K562 (cell line): ENCODE data around the gene NKD1. TPM values are rescaled to one million over a fixed set of nuclear protein-coding genes. Genes with fewer than 3 reads are reported as not detected.

ENCODE experiments used
- ATAC-seq: fragments of 200-7000 bp; cut with Tn5 transposase; 3 replicates; pipeline ENCODE4 v1.9.1; 2020; ENCODE audit warnings: moderate library complexity
- BruUV-seq: library from RNA; stranded (reverse); fragments of 400-500 nt; replicated peaks from 2 replicates; lab custom pipeline; 2021; lab: Mats Ljungman, UMichigan
- CTCF ChIA-PET: fragments of 300-600 bp; formaldehyde crosslinking; extraction: SDS; loops from one replicate; lab custom pipeline; 2021; ENCODE audit warnings: low intra/inter-chr PET ratio; lab: Yijun Ruan, JAX
- POLR2A ChIA-PET: fragments of 300-600, 350-650 bp; sonication (Branson Sonifier 250); formaldehyde crosslinking; extraction: SDS; loops from one replicate; lab custom pipeline; 2021; ENCODE audit warnings: antibody characterized with exemption, inconsistent platforms; lab: Yijun Ruan, JAX
- DNase-seq, 4 experiments: peaks; one replicate each; pipeline versions ENCODE4 v3.0.0 to v3.0.0-alpha.2; 2011 to 2018; ENCODE audit warnings: low spot score in 3 of 4, mixed read lengths in 3 of 4; ENCODE audit errors: extremely low read depth in 1 of 4
- FAIRE-seq: peaks from 2 replicates; lab custom pipeline; 2011; peaks lifted over from hg19 to GRCh38; lab: Jason Lieb, UNC
- H2AFZ ChIP-seq: 2 replicates; pipeline ENCODE4 v1.6.0; 2011; ENCODE audit warnings: low read depth, low read length, control low read depth, inconsistent platforms
- H3K27ac ChIP-seq: fragments of 200-600 bp; 3 replicates; pipeline ENCODE4 v1.8.0; 2011; ENCODE audit warnings: low read depth, mild to moderate bottlenecking, control low read depth, inconsistent platforms, low read length, moderate library complexity, mixed read lengths; ENCODE audit errors: extremely low read depth
- H3K27me3 ChIP-seq, 2 experiments: fragments of 300-600 bp in 1 of 2; 2 replicates in 1 of 2; 3 replicates in 1 of 2; pipeline versions ENCODE4 v1.6.0 to v1.8.0; 2011; ENCODE audit warnings: inconsistent platforms in 2 of 2, low read length in 2 of 2, mild to moderate bottlenecking in 1 of 2, mixed read lengths in 1 of 2, moderate library complexity in 1 of 2; ENCODE audit not compliant: control insufficient read depth in 2 of 2, insufficient read depth in 2 of 2
- H3K36me3 ChIP-seq: fragments of 300-600 bp; 3 replicates; pipeline ENCODE4 v1.8.0; 2011; ENCODE audit warnings: mild to moderate bottlenecking, low read length, inconsistent platforms; ENCODE audit not compliant: control insufficient read depth, insufficient read depth
- H3K4me1 ChIP-seq, 2 experiments: fragments of 200-600 bp in 1 of 2; replicated peaks in 1 of 2; 2 replicates in 1 of 2; 3 replicates in 1 of 2; pipeline versions ENCODE4 v1.5.1 to v1.8.0; 2011; ENCODE audit warnings: inconsistent platforms in 2 of 2, low read length in 2 of 2, mild to moderate bottlenecking in 1 of 2, mixed read lengths in 1 of 2, moderate library complexity in 1 of 2; ENCODE audit not compliant: control insufficient read depth in 2 of 2, insufficient read depth in 2 of 2
- H3K4me2 ChIP-seq: 2 replicates; pipeline ENCODE4 v1.6.1; 2011; ENCODE audit warnings: low read length, control low read depth, inconsistent platforms, mixed read lengths; ENCODE audit not compliant: insufficient read depth
- H3K4me3 ChIP-seq: fragments of 200-600 bp; sonication (generic), shearing (Covaris generic); 2 replicates; pipeline ENCODE4 v1.5.1; 2016; ENCODE audit warnings: control low read depth, inconsistent platforms
- H3K79me2 ChIP-seq: fragments of 200-600 bp; 3 replicates; pipeline ENCODE4 v1.8.0; 2011; ENCODE audit warnings: low read length, inconsistent platforms; ENCODE audit not compliant: control insufficient read depth, insufficient read depth
- H3K9ac ChIP-seq, 2 experiments: 2 replicates each; pipeline versions ENCODE4 v1.6.0 to v1.6.1; 2011; ENCODE audit warnings: low read depth in 2 of 2, low read length in 2 of 2, control low read depth in 1 of 2, inconsistent platforms in 1 of 2, mild to moderate bottlenecking in 1 of 2, mixed read lengths in 1 of 2; ENCODE audit not compliant: insufficient read depth in 1 of 2
- H3K9me1 ChIP-seq: one replicate; pipeline ENCODE4 v1.6.0; 2011; ENCODE audit warnings: inconsistent platforms, mild to moderate bottlenecking, low read length, moderate library complexity; ENCODE audit not compliant: control insufficient read depth, insufficient read depth
- H3K9me3 ChIP-seq: replicated peaks from 2 replicates; pipeline ENCODE4 v1.5.1; 2011; ENCODE audit warnings: low read depth, low read length, inconsistent platforms; ENCODE audit not compliant: control insufficient read depth, insufficient read depth
- H4K20me1 ChIP-seq: replicated peaks from 2 replicates; pipeline ENCODE4 v1.6.1; 2011; ENCODE audit warnings: low read length, inconsistent platforms, mixed read lengths; ENCODE audit not compliant: control insufficient read depth, insufficient read depth
- POLR2G ChIP-seq: fragments of 200-400 bp; formaldehyde crosslinking; IDR thresholded peaks from 2 replicates; pipeline ENCODE4 v1.6.1; 2017; ENCODE audit warnings: low read depth, mild to moderate bottlenecking, antibody characterized with exemption, low read length, moderate library complexity
- SRSF9 ChIP-seq: fragments of 200-400 bp; formaldehyde crosslinking; IDR thresholded peaks from 2 replicates; pipeline ENCODE4 v1.6.1; 2017; ENCODE audit warnings: low read depth, low read length, borderline replicate concordance
- ZNF212 ChIP-seq: fragments of 450-650 bp; formaldehyde crosslinking; IDR thresholded peaks from 2 replicates; pipeline ENCODE4 v1.4.0; 2020; ENCODE audit warnings: mild to moderate bottlenecking
- ZNF384 ChIP-seq: IDR thresholded peaks from 2 replicates; pipeline ENCODE4 v1.6.1; 2012; ENCODE audit warnings: low read depth, low read length, improper control_type of control experiment
- ZSCAN32 ChIP-seq: fragments of 450-650 bp; formaldehyde crosslinking; IDR thresholded peaks from 2 replicates; pipeline ENCODE4 v1.4.0; 2020; ENCODE audit warnings: mild to moderate bottlenecking, moderate library complexity
- WGBS: fragments of 100-300 bp; shearing (Covaris generic); methylation state at CpG from one replicate; pipeline ENCODE4 v1.1.6; 2016; ENCODE audit warnings: low coverage, mixed read lengths; ENCODE audit not compliant: insufficient coverage; ENCODE audit errors: missing lambda C conversion rate; 5-methylcytosine and 5-hydroxymethylcytosine counted together
- in situ Hi-C: fragments of 300-500 bp; cut with MboI; formaldehyde crosslinking; loops from 4 replicates; pipeline ENCODE4 v1.15.0; 2018; ENCODE audit warnings: inconsistent platforms, mixed read lengths
- intact Hi-C: fragments of 100-400 bp; cut with micrococcal nuclease; formaldehyde crosslinking; loops from 2 replicates; pipeline ENCODE4 v1.14.2; 2022
- polyA plus RNA-seq, 8 experiments: library from polyadenylated mRNA; depleted of rRNA in 4 of 8; stranded (reverse) in 5 of 8; unstranded in 3 of 8; fragments of >200 nt; fragmentation: Nextera tagmentation in 2 of 8; fragmentation: Illumina TruSeq in 1 of 8; extraction: Ambion mirVana in 2 of 8; extraction: Trizol in 1 of 8; gene quantifications; 2 replicates each; pipeline versions ENCODE4 v1.2.1 to v1.2.3, GENCODE V29; 2011 to 2014; ENCODE audit warnings: inconsistent platforms in 1 of 8, missing spikeins in 1 of 8
- total RNA-seq, 7 experiments: library from RNA; depleted of rRNA in 6 of 7; stranded (reverse); fragments of >200 nt in 6 of 7; fragmentation: Illumina TruSeq in 2 of 7; extraction: Trizol in 2 of 7; gene quantifications; 2 replicates each; pipeline versions ENCODE4 v1.2.1 to v1.2.3, GENCODE V29; 2011 to 2021; ENCODE audit warnings: low replicate concordance in 1 of 7
- TF ChIP-seq, protein P1 (sequence below), 2 experiments: fragments of 450-650 bp; IDR thresholded peaks; 2 replicates each; pipeline ENCODE4 v1.6.1; 2016
- TF ChIP-seq, protein P2 (sequence below): fragments of 250-450 bp; sonication (Bioruptor Pico); IDR thresholded peaks from 2 replicates; pipeline ENCODE4 v1.8.0; 2021; ENCODE audit warnings: moderate library complexity, mild to moderate bottlenecking, inconsistent platforms
- TF ChIP-seq, protein P3 (sequence below), 2 experiments: fragments of 450-650 bp in 1 of 2; IDR thresholded peaks; 2 replicates each; pipeline ENCODE4 v1.6.1; 2011 to 2017; ENCODE audit warnings: low read depth in 2 of 2, antibody characterized with exemption in 1 of 2, borderline replicate concordance in 1 of 2, low read length in 1 of 2, mild to moderate bottlenecking in 1 of 2, mixed read lengths in 1 of 2; ENCODE audit not compliant: control insufficient read depth in 1 of 2
- TF ChIP-seq, protein P4 (sequence below): fragments of 250-450 bp; sonication (Bioruptor Pico); IDR thresholded peaks from 2 replicates; pipeline ENCODE4 v1.4.0; 2020

NKD1 gene
- total and polyA plus RNA-seq, 9 of the 15 experiments (the other 6 are each of a cell fraction or from before 2014, with no cell fraction given): under 0.01 to 0.24 (median 0.04) TPM; not detected in 2

DNA sequence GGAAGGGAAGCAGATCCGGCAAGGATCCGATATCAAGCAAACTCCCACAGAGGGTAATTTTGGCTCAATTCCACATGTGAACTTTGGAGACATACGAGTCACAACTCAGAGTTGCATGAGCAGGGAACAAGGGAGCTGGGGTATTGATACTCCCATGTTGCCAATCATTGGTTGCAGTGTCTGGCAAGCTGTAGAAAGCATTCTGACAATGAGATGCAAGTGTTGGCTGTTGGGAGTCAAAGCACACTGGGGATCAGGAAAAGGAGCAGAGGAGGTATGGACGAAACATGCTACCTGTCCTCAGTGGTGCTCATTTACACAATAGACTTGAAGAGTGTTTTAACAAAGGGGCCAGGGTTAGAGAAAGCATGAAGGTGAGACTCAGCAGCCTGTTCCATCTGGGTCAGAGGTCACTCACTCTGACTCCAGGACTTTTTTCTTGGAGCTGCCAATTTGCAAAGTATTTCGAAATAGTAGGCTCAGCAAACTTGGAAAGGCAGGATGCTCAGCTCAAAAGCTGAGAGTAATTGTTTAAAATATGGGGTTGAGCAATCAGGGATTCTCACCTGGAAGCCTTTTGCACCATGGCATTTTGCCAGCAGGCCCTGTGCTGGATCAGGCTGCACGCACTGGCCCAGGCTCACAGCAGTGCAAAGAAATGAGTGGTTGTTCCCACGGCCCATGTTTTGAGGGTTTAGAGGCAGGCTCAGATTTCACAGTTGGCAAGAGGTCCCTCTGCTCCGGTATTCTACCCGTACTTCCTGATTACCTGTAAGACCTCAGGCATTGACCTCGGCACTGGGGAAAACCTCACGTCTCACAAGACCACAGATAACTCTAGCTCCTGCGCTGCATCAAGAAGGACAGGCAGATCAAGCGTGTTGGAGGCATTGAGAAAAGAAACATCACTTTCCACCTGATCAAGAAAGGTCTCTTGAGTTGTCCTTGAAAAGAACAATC lies 17.6 kb upstream of the NKD1 start:
- Histone ChIP-seq H4K20me1 (no peaks in the 10 kb centered on the region), H3K4me3 (no peak overlapping the region), H3K9me3 (no peaks in the 10 kb centered on the region), H3K27me3 (no peaks in the 10 kb centered on the region), H3K9ac (no peak overlapping the region), H2AFZ (no peak overlapping the region), H3K27ac (no peak overlapping the region), H3K4me1 (no peaks in the 10 kb centered on the region; a peak in 1 of 5 replicates), H3K9me1 (no peaks in the 10 kb centered on the region), H3K36me3 (no peaks in the 10 kb centered on the region), H3K79me2 (no peaks in the 10 kb centered on the region), H3K4me2 (no peak overlapping the region)
- DNase-seq (no peak), FAIRE-seq (no peak), ATAC-seq (no peak)
- POLR2A ChIA-PET: no interaction called here
- BruUV-seq: no TSS peak
- intact Hi-C loops: no loop called here
- 3% methylated on average over 13 of the region's 13 CpGs for WGBS
- CTCF ChIA-PET: no interaction called here
- in situ Hi-C loops: no loop called here
- TF ChIP-seq, protein P1, sequence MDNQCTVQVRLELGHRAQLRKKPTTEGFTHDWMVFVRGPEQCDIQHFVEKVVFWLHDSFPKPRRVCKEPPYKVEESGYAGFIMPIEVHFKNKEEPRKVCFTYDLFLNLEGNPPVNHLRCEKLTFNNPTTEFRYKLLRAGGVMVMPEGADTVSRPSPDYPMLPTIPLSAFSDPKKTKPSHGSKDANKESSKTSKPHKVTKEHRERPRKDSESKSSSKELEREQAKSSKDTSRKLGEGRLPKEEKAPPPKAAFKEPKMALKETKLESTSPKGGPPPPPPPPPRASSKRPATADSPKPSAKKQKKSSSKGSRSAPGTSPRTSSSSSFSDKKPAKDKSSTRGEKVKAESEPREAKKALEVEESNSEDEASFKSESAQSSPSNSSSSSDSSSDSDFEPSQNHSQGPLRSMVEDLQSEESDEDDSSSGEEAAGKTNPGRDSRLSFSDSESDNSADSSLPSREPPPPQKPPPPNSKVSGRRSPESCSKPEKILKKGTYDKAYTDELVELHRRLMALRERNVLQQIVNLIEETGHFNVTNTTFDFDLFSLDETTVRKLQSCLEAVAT (IDR thresholded peaks at IDR 0.05): no peak
- TF ChIP-seq ZSCAN32 (CRISPR knock-in tag): no peak
- no peak for TF ChIP-seq POLR2G
- TF ChIP-seq SRSF9: no peak
- TF ChIP-seq, protein P2, sequence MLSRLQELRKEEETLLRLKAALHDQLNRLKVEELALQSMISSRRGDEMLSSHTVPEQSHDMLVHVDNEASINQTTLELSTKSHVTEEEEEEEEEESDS (CRISPR knock-in tag): no peak
- no peak for TF ChIP-seq ZNF212 (CRISPR knock-in tag)
- TF ChIP-seq, protein P3, sequence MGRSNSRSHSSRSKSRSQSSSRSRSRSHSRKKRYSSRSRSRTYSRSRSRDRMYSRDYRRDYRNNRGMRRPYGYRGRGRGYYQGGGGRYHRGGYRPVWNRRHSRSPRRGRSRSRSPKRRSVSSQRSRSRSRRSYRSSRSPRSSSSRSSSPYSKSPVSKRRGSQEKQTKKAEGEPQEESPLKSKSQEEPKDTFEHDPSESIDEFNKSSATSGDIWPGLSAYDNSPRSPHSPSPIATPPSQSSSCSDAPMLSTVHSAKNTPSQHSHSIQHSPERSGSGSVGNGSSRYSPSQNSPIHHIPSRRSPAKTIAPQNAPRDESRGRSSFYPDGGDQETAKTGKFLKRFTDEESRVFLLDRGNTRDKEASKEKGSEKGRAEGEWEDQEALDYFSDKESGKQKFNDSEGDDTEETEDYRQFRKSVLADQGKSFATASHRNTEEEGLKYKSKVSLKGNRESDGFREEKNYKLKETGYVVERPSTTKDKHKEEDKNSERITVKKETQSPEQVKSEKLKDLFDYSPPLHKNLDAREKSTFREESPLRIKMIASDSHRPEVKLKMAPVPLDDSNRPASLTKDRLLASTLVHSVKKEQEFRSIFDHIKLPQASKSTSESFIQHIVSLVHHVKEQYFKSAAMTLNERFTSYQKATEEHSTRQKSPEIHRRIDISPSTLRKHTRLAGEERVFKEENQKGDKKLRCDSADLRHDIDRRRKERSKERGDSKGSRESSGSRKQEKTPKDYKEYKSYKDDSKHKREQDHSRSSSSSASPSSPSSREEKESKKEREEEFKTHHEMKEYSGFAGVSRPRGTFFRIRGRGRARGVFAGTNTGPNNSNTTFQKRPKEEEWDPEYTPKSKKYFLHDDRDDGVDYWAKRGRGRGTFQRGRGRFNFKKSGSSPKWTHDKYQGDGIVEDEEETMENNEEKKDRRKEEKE (IDR thresholded peaks at IDR 0.05; ENCODE audit: borderline replicate concordance in 1 of 2, control insufficient read depth in 1 of 2, low read depth in 2 of 2, low read length in 1 of 2): no peak
- no peak for TF ChIP-seq ZNF384
- TF ChIP-seq, protein P4, sequence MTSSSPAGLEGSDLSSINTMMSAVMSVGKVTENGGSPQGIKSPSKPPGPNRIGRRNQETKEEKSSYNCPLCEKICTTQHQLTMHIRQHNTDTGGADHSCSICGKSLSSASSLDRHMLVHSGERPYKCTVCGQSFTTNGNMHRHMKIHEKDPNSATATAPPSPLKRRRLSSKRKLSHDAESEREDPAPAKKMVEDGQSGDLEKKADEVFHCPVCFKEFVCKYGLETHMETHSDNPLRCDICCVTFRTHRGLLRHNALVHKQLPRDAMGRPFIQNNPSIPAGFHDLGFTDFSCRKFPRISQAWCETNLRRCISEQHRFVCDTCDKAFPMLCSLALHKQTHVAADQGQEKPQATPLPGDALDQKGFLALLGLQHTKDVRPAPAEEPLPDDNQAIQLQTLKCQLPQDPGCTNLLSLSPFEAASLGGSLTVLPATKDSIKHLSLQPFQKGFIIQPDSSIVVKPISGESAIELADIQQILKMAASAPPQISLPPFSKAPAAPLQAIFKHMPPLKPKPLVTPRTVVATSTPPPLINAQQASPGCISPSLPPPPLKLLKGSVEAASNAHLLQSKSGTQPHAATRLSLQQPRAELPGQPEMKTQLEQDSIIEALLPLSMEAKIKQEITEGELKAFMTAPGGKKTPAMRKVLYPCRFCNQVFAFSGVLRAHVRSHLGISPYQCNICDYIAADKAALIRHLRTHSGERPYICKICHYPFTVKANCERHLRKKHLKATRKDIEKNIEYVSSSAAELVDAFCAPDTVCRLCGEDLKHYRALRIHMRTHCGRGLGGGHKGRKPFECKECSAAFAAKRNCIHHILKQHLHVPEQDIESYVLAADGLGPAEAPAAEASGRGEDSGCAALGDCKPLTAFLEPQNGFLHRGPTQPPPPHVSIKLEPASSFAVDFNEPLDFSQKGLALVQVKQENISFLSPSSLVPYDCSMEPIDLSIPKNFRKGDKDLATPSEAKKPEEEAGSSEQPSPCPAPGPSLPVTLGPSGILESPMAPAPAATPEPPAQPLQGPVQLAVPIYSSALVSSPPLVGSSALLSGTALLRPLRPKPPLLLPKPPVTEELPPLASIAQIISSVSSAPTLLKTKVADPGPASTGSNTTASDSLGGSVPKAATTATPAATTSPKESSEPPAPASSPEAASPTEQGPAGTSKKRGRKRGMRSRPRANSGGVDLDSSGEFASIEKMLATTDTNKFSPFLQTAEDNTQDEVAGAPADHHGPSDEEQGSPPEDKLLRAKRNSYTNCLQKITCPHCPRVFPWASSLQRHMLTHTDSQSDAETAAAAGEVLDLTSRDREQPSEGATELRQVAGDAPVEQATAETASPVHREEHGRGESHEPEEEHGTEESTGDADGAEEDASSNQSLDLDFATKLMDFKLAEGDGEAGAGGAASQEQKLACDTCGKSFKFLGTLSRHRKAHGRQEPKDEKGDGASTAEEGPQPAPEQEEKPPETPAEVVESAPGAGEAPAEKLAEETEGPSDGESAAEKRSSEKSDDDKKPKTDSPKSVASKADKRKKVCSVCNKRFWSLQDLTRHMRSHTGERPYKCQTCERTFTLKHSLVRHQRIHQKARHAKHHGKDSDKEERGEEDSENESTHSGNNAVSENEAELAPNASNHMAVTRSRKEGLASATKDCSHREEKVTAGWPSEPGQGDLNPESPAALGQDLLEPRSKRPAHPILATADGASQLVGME (CRISPR knock-in tag): no peak
